Cardiac muscle cell (in vitro differentiated cells and primary cell): ENCODE results near the gene RB1. TPM values are rescaled to one million over a fixed set of nuclear protein-coding genes. Genes with fewer than 3 reads are reported as not detected.

Source experiments
- DNase-seq, 2 donors: peaks; one replicate each; pipeline versions ENCODE4 v3.0.0 to v3.0.0-alpha.2; 2010 to 2017; ENCODE audit warnings: low read depth in 1 of 2, low spot score in 1 of 2
- H3K27ac ChIP-seq: fragments of 200-600 bp; sonication (generic); 2 replicates; pipeline ENCODE4 v1.5.1; 2016
- H3K27me3 ChIP-seq: fragments of 200-600 bp; sonication (generic); 2 replicates; pipeline ENCODE4 v1.6.0; 2016; ENCODE audit warnings: control low read depth
- H3K36me3 ChIP-seq: fragments of 200-600 bp; sonication (generic); 2 replicates; pipeline ENCODE4 v1.5.1; 2016; ENCODE audit warnings: control low read depth
- H3K4me1 ChIP-seq: fragments of 200-600 bp; sonication (generic); 2 replicates; pipeline ENCODE4 v1.8.1; 2017; ENCODE audit warnings: low read depth, mild to moderate bottlenecking, mixed run types
- H3K4me3 ChIP-seq: fragments of 200-600 bp; sonication (generic); 2 replicates; pipeline ENCODE4 v1.5.1; 2016; ENCODE audit warnings: mild to moderate bottlenecking
- H3K9me3 ChIP-seq: fragments of 200-600 bp; sonication (generic); 2 replicates; pipeline ENCODE4 v1.5.1; 2017; ENCODE audit warnings: low read depth, mild to moderate bottlenecking, control low read depth
- polyA plus RNA-seq: library from polyadenylated mRNA; unstranded; fragments of >200 nt; fragmentation: Nextera tagmentation; extraction: Ambion mirVana; gene quantifications from 2 replicates; pipeline ENCODE4 v1.2.1, GENCODE V29; 2016
- total RNA-seq: library from RNA; depleted of rRNA; stranded (reverse); fragments of >200 nt; gene quantifications from 2 replicates; pipeline ENCODE4 v1.2.3, GENCODE V29; 2016
- TF ChIP-seq, protein P1 (sequence below): IDR thresholded peaks from 2 replicates; pipeline ENCODE4 v1.5.1; 2012; ENCODE audit warnings: low read depth, mild to moderate bottlenecking, low read length

RB1 gene
- total and polyA plus RNA-seq, 2 experiments from 2014 or later, result 23.0 to 23.6 TPM

- no peak overlapping the region for H3K27ac ChIP-seq
- peaks cover 4% of the 10 kb centered on the region for H3K36me3 ChIP-seq
- TF ChIP-seq, protein P1, sequence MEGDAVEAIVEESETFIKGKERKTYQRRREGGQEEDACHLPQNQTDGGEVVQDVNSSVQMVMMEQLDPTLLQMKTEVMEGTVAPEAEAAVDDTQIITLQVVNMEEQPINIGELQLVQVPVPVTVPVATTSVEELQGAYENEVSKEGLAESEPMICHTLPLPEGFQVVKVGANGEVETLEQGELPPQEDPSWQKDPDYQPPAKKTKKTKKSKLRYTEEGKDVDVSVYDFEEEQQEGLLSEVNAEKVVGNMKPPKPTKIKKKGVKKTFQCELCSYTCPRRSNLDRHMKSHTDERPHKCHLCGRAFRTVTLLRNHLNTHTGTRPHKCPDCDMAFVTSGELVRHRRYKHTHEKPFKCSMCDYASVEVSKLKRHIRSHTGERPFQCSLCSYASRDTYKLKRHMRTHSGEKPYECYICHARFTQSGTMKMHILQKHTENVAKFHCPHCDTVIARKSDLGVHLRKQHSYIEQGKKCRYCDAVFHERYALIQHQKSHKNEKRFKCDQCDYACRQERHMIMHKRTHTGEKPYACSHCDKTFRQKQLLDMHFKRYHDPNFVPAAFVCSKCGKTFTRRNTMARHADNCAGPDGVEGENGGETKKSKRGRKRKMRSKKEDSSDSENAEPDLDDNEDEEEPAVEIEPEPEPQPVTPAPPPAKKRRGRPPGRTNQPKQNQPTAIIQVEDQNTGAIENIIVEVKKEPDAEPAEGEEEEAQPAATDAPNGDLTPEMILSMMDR, result no peak
- H3K4me1 ChIP-seq, result no peaks in the 10 kb centered on the region
- no peak for DNase-seq
- peaks cover 2% of the 10 kb centered on the region for H3K9me3 ChIP-seq
- no peak overlapping the region for H3K4me3 ChIP-seq
- H3K27me3 ChIP-seq, result no peaks in the 10 kb centered on the region
These were observed 7.7 kb downstream of the RB1 start for GRCh38 chr13:48311223-48311622.

DNA sequence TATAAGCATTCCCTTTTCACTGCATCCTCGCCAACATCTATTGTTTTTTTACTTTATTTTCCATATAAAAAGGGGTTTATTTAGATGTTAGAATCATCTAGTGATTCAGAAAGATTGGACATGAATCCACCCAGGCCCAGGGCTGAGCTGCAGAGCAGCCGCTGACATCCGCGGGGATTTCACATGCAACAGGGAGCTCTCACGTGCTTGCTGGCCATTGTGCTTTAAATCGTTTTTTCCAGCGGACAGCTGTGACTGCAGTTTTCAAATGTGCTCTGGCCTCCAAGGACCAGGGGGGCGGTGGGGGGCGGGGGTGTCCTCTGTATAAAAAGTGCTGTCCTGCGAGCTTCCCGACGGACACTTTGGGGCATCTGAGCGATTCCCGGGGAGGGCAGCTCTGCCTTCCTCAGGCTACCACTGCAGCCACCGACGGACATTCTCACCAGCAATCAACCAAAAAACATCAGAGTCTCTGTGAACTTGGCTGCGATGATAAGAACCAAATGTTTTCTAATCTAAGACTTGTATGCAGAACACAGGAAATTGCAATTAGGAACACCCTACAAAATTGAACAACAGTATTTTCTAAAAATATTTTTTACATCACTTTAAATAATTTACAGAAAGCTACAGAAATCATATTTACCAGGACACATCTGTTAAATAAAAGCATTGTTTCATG is 12.6 kb downstream of the RB1 start:
- no peak for DNase-seq
- H3K4me1 ChIP-seq, result no peaks in the 10 kb centered on the region
- peaks cover 2% of the 10 kb centered on the region for H3K9me3 ChIP-seq
- TF ChIP-seq, protein P1, result no peak
- no peak overlapping the region for H3K4me3 ChIP-seq
- no peaks in the 10 kb centered on the region for H3K36me3 ChIP-seq
- no peaks in the 10 kb centered on the region for H3K27me3 ChIP-seq
- no peak overlapping the region for H3K27ac ChIP-seq

DNA sequence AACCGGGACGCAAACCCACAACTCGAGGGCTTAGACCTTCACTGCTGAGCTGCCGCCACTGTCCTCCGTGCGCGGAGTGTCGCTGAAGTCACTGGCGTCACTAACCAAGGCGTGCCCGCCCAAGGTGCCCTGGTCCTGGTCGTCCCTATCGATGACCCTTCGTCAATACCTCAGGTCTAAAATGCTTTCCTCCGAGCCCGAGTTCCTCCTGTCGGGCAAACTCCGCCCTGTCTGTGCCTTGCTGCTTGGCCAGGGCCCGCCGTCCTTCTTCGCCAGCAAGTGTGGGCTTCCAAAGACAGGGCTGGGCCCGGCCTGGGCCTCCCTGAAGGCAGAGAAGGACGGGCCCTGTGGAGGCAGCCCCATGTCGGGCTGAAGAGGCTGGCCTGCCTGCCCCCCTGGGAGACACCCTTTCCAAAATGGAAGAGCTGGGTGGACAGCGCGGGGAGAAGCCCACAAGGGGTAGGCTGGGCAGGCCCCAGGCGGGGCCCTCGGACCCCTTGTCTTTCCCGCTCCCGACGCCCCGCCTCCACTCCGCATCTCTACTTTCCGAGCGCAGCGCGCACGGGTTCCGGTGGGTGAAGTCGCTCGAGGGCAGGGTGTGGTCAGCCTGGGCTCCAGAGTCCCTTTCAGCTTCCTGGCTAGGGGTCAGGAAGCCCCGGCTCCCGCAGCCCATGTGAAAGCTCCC is 13.4 kb downstream of the RB1 start:
- H3K4me3 ChIP-seq, result no peak overlapping the region
- H3K27ac ChIP-seq, result no peak overlapping the region
- TF ChIP-seq, protein P1, result no peak
- H3K4me1 ChIP-seq, result no peaks in the 10 kb centered on the region
- no peaks in the 10 kb centered on the region for H3K27me3 ChIP-seq
- no peaks in the 10 kb centered on the region for H3K36me3 ChIP-seq
- no peak for DNase-seq
- peaks cover 2% of the 10 kb centered on the region for H3K9me3 ChIP-seq

- TF ChIP-seq, protein P1, result no peak
- no peaks in the 10 kb centered on the region for H3K27me3 ChIP-seq
- DNase-seq, result no peak
- H3K9me3 ChIP-seq, result peaks cover 2% of the 10 kb centered on the region
- H3K36me3 ChIP-seq, result no peaks in the 10 kb centered on the region
- no peak overlapping the region for H3K27ac ChIP-seq
- H3K4me3 ChIP-seq, result no peak overlapping the region
- H3K4me1 ChIP-seq, result no peaks in the 10 kb centered on the region
These were observed 14.2 kb downstream of the RB1 start for GRCh38 chr13:48317511-48318376.

- H3K27ac ChIP-seq, result no peak overlapping the region
- H3K27me3 ChIP-seq, result no peaks in the 10 kb centered on the region
- TF ChIP-seq, protein P1, result no peak
- H3K36me3 ChIP-seq, result no peaks in the 10 kb centered on the region
- no peak overlapping the region for H3K4me3 ChIP-seq
- no peak for DNase-seq
- peaks cover 2% of the 10 kb centered on the region for H3K9me3 ChIP-seq
- H3K4me1 ChIP-seq, result no peaks in the 10 kb centered on the region
These were observed 14.8 kb downstream of the RB1 start for GRCh38 chr13:48318377-48318811.
